H1 (cell line): ENCODE measurements around the gene DTD1. TPM values are rescaled to one million over a fixed set of nuclear protein-coding genes. Genes with fewer than 3 reads are reported as not detected.

ENCODE experiments used
- CTCF ChIA-PET: fragments of 300-600 bp; sonication (Branson Sonifier 250); formaldehyde crosslinking; loops from one replicate; lab custom pipeline; 2021; ENCODE audit not compliant: partially characterized antibody; lab: Charles Lee
- POLR2A ChIA-PET: fragments of 300-600 bp; sonication (Branson Sonifier 250); formaldehyde crosslinking; loops from one replicate; lab custom pipeline; 2021; ENCODE audit warnings: inconsistent platforms; ENCODE audit not compliant: partially characterized antibody; lab: Charles Lee
- DNase-seq, 2 experiments: peaks; one replicate each; pipeline versions ENCODE4 v3.0.0 to v3.0.0-alpha.2; 2010 to 2022; ENCODE audit warnings: low spot score in 2 of 2, low read depth in 1 of 2, mixed read lengths in 1 of 2
- FAIRE-seq: peaks from 2 replicates; lab custom pipeline; 2011; peaks lifted over from hg19 to GRCh38; lab: Jason Lieb, UNC
- H2AFZ ChIP-seq: 2 replicates; pipeline ENCODE4 v1.8.1; 2012; ENCODE audit warnings: low read length, inconsistent platforms
- H2AK5ac ChIP-seq: 2 replicates; pipeline ENCODE4 v1.6.1; 2013; ENCODE audit warnings: low read depth, low read length
- H2BK120ac ChIP-seq: replicated peaks from 2 replicates; pipeline ENCODE3; 2013; ENCODE audit warnings: low read depth, low read length, inconsistent platforms
- H2BK12ac ChIP-seq: 2 replicates; pipeline ENCODE4 v1.6.1; 2013; ENCODE audit warnings: low read depth, low read length
- H2BK15ac ChIP-seq: 2 replicates; pipeline ENCODE4 v1.6.1; 2013; ENCODE audit warnings: low read length
- H2BK20ac ChIP-seq: 2 replicates; pipeline ENCODE4 v1.6.1; 2013; ENCODE audit warnings: low read length
- H2BK5ac ChIP-seq: 2 replicates; pipeline ENCODE4 v1.6.1; 2013; ENCODE audit warnings: low read depth, low read length
- H3K14ac ChIP-seq: 2 replicates; pipeline ENCODE4 v1.6.1; 2013; ENCODE audit warnings: inconsistent platforms; ENCODE audit not compliant: insufficient read length
- H3K18ac ChIP-seq: 2 replicates; pipeline ENCODE4 v1.6.1; 2013; ENCODE audit warnings: low read length; ENCODE audit errors: extremely low read depth
- H3K23ac ChIP-seq: 2 replicates; pipeline ENCODE4 v1.6.1; 2013; ENCODE audit warnings: inconsistent platforms; ENCODE audit not compliant: insufficient read length
- H3K23me2 ChIP-seq: 2 replicates; pipeline ENCODE4 v1.6.1; 2013; ENCODE audit warnings: low read depth, low read length
- H3K27ac ChIP-seq: 2 replicates; pipeline ENCODE4 v1.6.1; 2011; ENCODE audit warnings: low read depth, low read length, inconsistent platforms
- H3K27me3 ChIP-seq, 4 experiments: replicated peaks in 1 of 4; 1 replicate in 1 of 4; 2 replicates in 3 of 4; pipeline versions ENCODE4 v1.6.1 to v1.8.1; 2011 to 2013; ENCODE audit warnings: low read length in 3 of 4, mild to moderate bottlenecking in 3 of 4, inconsistent platforms in 2 of 4, mixed read lengths in 2 of 4, moderate library complexity in 1 of 4; ENCODE audit not compliant: control insufficient read depth in 3 of 4, insufficient read depth in 3 of 4; ENCODE audit errors: extremely low read depth in 1 of 4
- H3K36me3 ChIP-seq, 4 experiments: 2 replicates each; pipeline versions ENCODE4 v1.6.1 to v1.8.1; 2011 to 2013; ENCODE audit warnings: mild to moderate bottlenecking in 4 of 4, low read length in 3 of 4, moderate library complexity in 2 of 4, control low read depth in 1 of 4, inconsistent platforms in 1 of 4; ENCODE audit not compliant: insufficient read depth in 4 of 4, control insufficient read depth in 2 of 4
- H3K4ac ChIP-seq: replicated peaks from 2 replicates; pipeline ENCODE3; 2013; ENCODE audit warnings: low read length, low read depth, mixed read lengths, inconsistent platforms; ENCODE audit not compliant: insufficient read length
- H3K4me1 ChIP-seq, 4 experiments: replicated peaks in 1 of 4; 1 replicate in 1 of 4; 2 replicates in 3 of 4; pipeline versions ENCODE4 v1.6.1 to v1.8.1; 2011 to 2013; ENCODE audit warnings: low read length in 3 of 4, inconsistent platforms in 2 of 4, mixed read lengths in 1 of 4; ENCODE audit not compliant: insufficient read depth in 4 of 4, control insufficient read depth in 3 of 4
- H3K4me2 ChIP-seq, 2 experiments: 2 replicates each; pipeline versions ENCODE4 v1.6.1 to v1.8.1; 2011 to 2013; ENCODE audit warnings: low read depth in 2 of 2, low read length in 2 of 2, control low read depth in 1 of 2, inconsistent platforms in 1 of 2, mild to moderate bottlenecking in 1 of 2; ENCODE audit not compliant: insufficient read depth in 1 of 2
- H3K4me3 ChIP-seq, 4 experiments: fragments of 200-600, 300-600 bp in 1 of 4; sonication (generic), shearing (Covaris generic), sonication (Bioruptor Twin) in 1 of 4; 2 replicates each; pipeline versions ENCODE4 v1.5.1 to v1.8.1; 2011 to 2016; ENCODE audit warnings: low read length in 4 of 4, low read depth in 3 of 4, control low read depth in 2 of 4, inconsistent platforms in 2 of 4, mild to moderate bottlenecking in 2 of 4, mixed read lengths in 1 of 4, moderate library complexity in 1 of 4; ENCODE audit not compliant: insufficient read depth in 2 of 4; ENCODE audit errors: extremely low read depth in 1 of 4
- H3K56ac ChIP-seq: replicated peaks from 2 replicates; pipeline ENCODE3; 2013; ENCODE audit warnings: low read depth, mild to moderate bottlenecking, mixed read lengths, low read length, inconsistent platforms; ENCODE audit not compliant: insufficient read length
- H3K79me1 ChIP-seq: 2 replicates; pipeline ENCODE4 v1.6.1; 2013; ENCODE audit warnings: low read depth, low read length, control low read depth
- H3K79me2 ChIP-seq, 2 experiments: 2 replicates each; pipeline versions ENCODE4 v1.6.1 to v1.8.1; 2012 to 2013; ENCODE audit warnings: low read length in 2 of 2, mild to moderate bottlenecking in 2 of 2, inconsistent platforms in 1 of 2; ENCODE audit not compliant: insufficient read depth in 2 of 2, control insufficient read depth in 1 of 2
- H3K9ac ChIP-seq, 4 experiments: replicated peaks in 1 of 4; 1 replicate in 1 of 4; 2 replicates in 3 of 4; pipeline versions ENCODE4 v1.6.1 to v1.8.1; 2011 to 2013; ENCODE audit warnings: low read depth in 3 of 4, low read length in 3 of 4, control low read depth in 2 of 4, mild to moderate bottlenecking in 2 of 4, moderate library complexity in 2 of 4, inconsistent platforms in 1 of 4; ENCODE audit errors: extremely low read depth in 1 of 4
- H3K9me3 ChIP-seq, 2 experiments: 2 replicates each; pipeline versions ENCODE4 v1.6.1 to v1.8.1; 2012 to 2013; ENCODE audit warnings: mild to moderate bottlenecking in 2 of 2, moderate library complexity in 2 of 2, control low read depth in 1 of 2, inconsistent platforms in 1 of 2, low read depth in 1 of 2, low read length in 1 of 2, mixed read lengths in 1 of 2; ENCODE audit not compliant: insufficient read depth in 2 of 2
- H4K20me1 ChIP-seq, 2 experiments: replicated peaks in 1 of 2; 2 replicates each; pipeline versions ENCODE3 to v1.8.1; 2011 to 2013; ENCODE audit warnings: inconsistent platforms in 2 of 2, low read length in 2 of 2, mild to moderate bottlenecking in 1 of 2; ENCODE audit not compliant: insufficient read depth in 2 of 2, control insufficient read depth in 1 of 2
- H4K5ac ChIP-seq: 2 replicates; pipeline ENCODE4 v1.6.1; 2013; ENCODE audit warnings: low read length, low read depth, mixed read lengths, inconsistent platforms; ENCODE audit not compliant: insufficient read length
- H4K8ac ChIP-seq: 2 replicates; pipeline ENCODE4 v1.8.0; 2013; ENCODE audit warnings: mild to moderate bottlenecking, moderate library complexity, low read length, inconsistent platforms; ENCODE audit not compliant: insufficient read depth; ENCODE audit errors: extremely low read depth
- H4K91ac ChIP-seq: replicated peaks from 2 replicates; pipeline ENCODE3; 2013; ENCODE audit warnings: low read length, mixed read lengths, inconsistent platforms; ENCODE audit not compliant: insufficient read length
- WGBS, 2 experiments: shearing (Covaris generic) in 1 of 2; methylation state at CpG; one replicate each; pipeline versions ENCODE4 v1.1.6 to v1.1.7; 2013 to 2015; ENCODE audit warnings: low lambda C conversion rate in 2 of 2, mixed read lengths in 2 of 2, inconsistent platforms in 1 of 2, low coverage in 1 of 2, missing lambda C conversion rate in 1 of 2; ENCODE audit not compliant: insufficient replicate concordance in 2 of 2, insufficient coverage in 1 of 2, insufficient read length in 1 of 2; ENCODE audit errors: extremely low coverage in 1 of 2, missing lambda C conversion rate in 1 of 2; 5-methylcytosine and 5-hydroxymethylcytosine counted together
- polyA plus RNA-seq, 7 experiments: library from polyadenylated mRNA; depleted of rRNA in 3 of 7; stranded (reverse) in 5 of 7; unstranded in 2 of 7; fragments of >200 nt in 5 of 7; fragments of 200-250 nt in 2 of 7; gene quantifications; 1 replicate in 5 of 7; 2 replicates in 1 of 7; 4 replicates in 1 of 7; pipeline versions ENCODE4 v1.2.1 to v1.2.3, GENCODE V29; 2011 to 2013; ENCODE audit warnings: missing spikeins in 2 of 7, mixed read lengths in 2 of 7
- total RNA-seq: library from RNA; stranded (reverse); fragmentation: NEBNext Ultra II Directional; extraction: Animal tissue kit (Norgen Biotek cat#: 25700); gene quantifications from 2 replicates; pipeline ENCODE4 v1.2.1, GENCODE V29; 2021
- TF ChIP-seq, protein P1 (sequence below): fragments of 300-600 bp; sonication (generic); IDR thresholded peaks from 2 replicates; pipeline ENCODE4 v1.7.1; 2012; ENCODE audit warnings: low read length, moderate library complexity, mild to moderate bottlenecking, inconsistent platforms; ENCODE audit not compliant: insufficient replicate concordance

DTD1 gene
- total and polyA plus RNA-seq, 2 of the 8 experiments (the other 6 are each of a cell fraction or from before 2014, with no cell fraction given) = 49.7 to 66.6 TPM

DNA sequence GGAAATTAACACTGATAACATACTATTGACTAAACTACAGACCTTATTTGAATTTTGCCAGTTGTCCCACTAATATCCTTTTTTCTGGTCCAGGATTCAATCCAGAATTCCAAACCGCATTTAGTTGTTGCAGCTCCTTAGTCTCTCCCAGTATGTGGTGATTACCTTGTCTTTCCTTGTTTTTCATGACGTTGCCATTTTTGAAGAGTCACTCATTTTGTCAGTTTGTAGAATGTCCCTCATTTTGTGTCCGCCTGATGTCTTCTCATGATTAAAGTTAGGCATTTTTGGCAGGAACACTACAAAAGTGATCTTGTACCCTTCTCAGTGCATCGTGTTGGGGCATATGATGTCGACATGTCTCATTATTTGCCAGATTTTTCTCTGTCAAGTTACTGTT is 33.1 kb downstream of the DTD1 start:
- ChIA-PET POLR2A (no interaction called here), CTCF (no interaction called here)
- H2BK120ac ChIP-seq = no peak overlapping the region
- no peak overlapping the region for H2BK12ac ChIP-seq
- no peak overlapping the region for H4K8ac ChIP-seq
- DNase-seq = no peak
- no peak overlapping the region for H3K14ac ChIP-seq
- no peak overlapping the region for H3K9ac ChIP-seq
- H4K5ac ChIP-seq = no peak overlapping the region
- no peak overlapping the region for H2AK5ac ChIP-seq
- no peak for FAIRE-seq
- no peak overlapping the region for H4K91ac ChIP-seq
- H3K23ac ChIP-seq = no peak overlapping the region
- H2BK5ac ChIP-seq = no peak overlapping the region
- no peaks in the 10 kb centered on the region for H3K27me3 ChIP-seq
- H3K79me2 ChIP-seq = no peaks in the 10 kb centered on the region
- no peak overlapping the region for H2BK15ac ChIP-seq
- H3K36me3 ChIP-seq = no peaks in the 10 kb centered on the region
- H3K9me3 ChIP-seq = no peaks in the 10 kb centered on the region
- no peak overlapping the region for H3K18ac ChIP-seq
- no peak overlapping the region for H2BK20ac ChIP-seq
- H3K79me1 ChIP-seq = no peaks in the 10 kb centered on the region
- WGBS, 2 experiments = 83% methylated on average over 5 of the region's 5 CpGs; no CpG with 5 or more reads in 1 of the 2 experiments
- no peak overlapping the region for H3K4me3 ChIP-seq
- H3K4ac ChIP-seq = no peak overlapping the region
- no peaks in the 10 kb centered on the region for H3K4me1 ChIP-seq
- H2AFZ ChIP-seq = no peak overlapping the region
- no peak overlapping the region for H3K27ac ChIP-seq
- H4K20me1 ChIP-seq = peaks cover 0 to 2% of the 10 kb centered on the region in 2 experiments
- no peak overlapping the region for H3K56ac ChIP-seq
- H3K23me2 ChIP-seq = no peaks in the 10 kb centered on the region
- H3K4me2 ChIP-seq = no peak overlapping the region
- TF ChIP-seq, protein P1, sequence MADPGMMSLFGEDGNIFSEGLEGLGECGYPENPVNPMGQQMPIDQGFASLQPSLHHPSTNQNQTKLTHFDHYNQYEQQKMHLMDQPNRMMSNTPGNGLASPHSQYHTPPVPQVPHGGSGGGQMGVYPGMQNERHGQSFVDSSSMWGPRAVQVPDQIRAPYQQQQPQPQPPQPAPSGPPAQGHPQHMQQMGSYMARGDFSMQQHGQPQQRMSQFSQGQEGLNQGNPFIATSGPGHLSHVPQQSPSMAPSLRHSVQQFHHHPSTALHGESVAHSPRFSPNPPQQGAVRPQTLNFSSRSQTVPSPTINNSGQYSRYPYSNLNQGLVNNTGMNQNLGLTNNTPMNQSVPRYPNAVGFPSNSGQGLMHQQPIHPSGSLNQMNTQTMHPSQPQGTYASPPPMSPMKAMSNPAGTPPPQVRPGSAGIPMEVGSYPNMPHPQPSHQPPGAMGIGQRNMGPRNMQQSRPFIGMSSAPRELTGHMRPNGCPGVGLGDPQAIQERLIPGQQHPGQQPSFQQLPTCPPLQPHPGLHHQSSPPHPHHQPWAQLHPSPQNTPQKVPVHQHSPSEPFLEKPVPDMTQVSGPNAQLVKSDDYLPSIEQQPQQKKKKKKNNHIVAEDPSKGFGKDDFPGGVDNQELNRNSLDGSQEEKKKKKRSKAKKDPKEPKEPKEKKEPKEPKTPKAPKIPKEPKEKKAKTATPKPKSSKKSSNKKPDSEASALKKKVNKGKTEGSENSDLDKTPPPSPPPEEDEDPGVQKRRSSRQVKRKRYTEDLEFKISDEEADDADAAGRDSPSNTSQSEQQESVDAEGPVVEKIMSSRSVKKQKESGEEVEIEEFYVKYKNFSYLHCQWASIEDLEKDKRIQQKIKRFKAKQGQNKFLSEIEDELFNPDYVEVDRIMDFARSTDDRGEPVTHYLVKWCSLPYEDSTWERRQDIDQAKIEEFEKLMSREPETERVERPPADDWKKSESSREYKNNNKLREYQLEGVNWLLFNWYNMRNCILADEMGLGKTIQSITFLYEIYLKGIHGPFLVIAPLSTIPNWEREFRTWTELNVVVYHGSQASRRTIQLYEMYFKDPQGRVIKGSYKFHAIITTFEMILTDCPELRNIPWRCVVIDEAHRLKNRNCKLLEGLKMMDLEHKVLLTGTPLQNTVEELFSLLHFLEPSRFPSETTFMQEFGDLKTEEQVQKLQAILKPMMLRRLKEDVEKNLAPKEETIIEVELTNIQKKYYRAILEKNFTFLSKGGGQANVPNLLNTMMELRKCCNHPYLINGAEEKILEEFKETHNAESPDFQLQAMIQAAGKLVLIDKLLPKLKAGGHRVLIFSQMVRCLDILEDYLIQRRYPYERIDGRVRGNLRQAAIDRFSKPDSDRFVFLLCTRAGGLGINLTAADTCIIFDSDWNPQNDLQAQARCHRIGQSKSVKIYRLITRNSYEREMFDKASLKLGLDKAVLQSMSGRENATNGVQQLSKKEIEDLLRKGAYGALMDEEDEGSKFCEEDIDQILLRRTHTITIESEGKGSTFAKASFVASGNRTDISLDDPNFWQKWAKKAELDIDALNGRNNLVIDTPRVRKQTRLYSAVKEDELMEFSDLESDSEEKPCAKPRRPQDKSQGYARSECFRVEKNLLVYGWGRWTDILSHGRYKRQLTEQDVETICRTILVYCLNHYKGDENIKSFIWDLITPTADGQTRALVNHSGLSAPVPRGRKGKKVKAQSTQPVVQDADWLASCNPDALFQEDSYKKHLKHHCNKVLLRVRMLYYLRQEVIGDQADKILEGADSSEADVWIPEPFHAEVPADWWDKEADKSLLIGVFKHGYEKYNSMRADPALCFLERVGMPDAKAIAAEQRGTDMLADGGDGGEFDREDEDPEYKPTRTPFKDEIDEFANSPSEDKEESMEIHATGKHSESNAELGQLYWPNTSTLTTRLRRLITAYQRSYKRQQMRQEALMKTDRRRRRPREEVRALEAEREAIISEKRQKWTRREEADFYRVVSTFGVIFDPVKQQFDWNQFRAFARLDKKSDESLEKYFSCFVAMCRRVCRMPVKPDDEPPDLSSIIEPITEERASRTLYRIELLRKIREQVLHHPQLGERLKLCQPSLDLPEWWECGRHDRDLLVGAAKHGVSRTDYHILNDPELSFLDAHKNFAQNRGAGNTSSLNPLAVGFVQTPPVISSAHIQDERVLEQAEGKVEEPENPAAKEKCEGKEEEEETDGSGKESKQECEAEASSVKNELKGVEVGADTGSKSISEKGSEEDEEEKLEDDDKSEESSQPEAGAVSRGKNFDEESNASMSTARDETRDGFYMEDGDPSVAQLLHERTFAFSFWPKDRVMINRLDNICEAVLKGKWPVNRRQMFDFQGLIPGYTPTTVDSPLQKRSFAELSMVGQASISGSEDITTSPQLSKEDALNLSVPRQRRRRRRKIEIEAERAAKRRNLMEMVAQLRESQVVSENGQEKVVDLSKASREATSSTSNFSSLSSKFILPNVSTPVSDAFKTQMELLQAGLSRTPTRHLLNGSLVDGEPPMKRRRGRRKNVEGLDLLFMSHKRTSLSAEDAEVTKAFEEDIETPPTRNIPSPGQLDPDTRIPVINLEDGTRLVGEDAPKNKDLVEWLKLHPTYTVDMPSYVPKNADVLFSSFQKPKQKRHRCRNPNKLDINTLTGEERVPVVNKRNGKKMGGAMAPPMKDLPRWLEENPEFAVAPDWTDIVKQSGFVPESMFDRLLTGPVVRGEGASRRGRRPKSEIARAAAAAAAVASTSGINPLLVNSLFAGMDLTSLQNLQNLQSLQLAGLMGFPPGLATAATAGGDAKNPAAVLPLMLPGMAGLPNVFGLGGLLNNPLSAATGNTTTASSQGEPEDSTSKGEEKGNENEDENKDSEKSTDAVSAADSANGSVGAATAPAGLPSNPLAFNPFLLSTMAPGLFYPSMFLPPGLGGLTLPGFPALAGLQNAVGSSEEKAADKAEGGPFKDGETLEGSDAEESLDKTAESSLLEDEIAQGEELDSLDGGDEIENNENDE = no peak
